GM15510 (cell line): ENCODE results near the gene YARS1.

Experiments
- POLR2A ChIP-seq: IDR thresholded peaks from 3 replicates; pipeline ENCODE4 v1.6.1; 2011; ENCODE audit warnings: borderline replicate concordance; ENCODE audit not compliant: insufficient read length; ENCODE audit errors: extremely low read depth

The YARS1 gene

DNA sequence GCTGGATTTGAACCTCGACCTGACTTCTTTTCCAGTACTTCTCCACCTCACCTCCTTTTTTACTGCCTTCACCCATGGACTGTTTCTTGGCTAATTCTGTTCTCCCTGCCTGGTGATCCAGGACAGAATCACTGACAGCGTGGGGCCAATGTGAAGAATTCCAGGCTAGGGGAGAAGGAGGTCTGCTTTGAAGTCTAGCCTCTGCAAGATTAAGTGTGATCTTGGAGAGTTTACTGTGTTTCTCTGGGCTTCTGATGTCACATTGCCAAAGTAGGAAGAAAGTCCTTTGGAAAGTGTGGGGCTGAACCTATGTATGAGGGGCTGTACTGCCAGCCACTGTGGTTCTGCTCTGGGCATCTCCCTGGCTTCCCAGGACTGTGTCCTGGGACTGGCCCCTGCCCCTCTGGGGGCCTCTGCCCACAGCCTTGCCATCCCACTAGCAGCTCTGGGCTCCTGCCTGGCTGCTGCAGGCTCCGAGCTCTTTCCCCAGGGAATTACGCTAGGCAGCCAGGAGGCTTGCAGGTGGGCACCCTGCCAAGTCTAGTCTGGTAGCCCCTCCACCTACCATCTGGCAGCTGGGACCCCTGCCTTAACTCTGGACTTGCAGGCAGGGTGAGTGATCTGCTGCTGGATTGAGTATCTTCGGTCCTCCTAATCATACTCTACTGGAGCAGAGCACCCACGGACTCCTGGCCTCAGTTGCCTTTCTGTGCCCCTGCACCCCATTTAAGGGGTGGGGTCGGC, 52.2 kb downstream of the YARS1 start:
- no peak for TF ChIP-seq POLR2A

DNA sequence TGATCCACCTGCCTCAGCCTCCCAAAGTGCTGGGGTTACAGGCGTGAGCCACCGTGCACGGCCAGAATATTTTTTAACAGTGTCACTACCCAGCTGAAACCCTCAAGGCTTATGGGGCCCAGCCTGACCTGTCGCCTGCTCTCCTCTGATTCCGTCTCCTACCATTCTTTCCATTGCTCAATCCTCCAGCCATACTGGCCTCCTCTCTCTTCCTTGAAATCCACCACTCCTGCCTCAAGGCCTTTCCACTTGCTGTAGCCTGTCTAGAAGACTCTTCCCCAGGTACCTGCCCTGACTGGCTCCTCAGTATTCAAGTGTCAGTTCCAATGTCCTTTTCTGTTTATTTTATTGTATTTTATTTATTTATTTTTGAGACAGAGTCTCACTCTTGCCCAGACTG, 53.9 kb downstream of the YARS1 start:
- TF ChIP-seq POLR2A: no peak

DNA sequence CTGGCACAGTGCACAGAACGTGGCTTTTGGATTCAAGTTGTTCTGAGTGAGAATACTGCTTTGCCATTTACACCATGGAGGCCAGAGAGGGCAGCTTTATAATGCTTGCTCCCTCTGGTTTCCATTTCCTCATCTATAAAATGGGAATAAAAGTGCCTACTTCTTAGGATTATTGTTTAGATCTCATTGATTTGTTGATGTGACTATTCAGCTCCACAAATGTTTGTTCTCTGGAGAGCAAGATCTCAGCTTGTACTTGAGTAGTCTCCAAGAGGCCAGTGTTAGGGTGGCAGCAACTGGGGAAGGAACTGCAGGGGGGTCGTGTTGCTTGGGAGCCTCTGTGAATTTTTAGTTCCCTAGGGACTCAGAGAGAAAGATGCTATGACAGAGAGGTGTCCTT, 55.2 kb downstream of the YARS1 start:
- no peak for TF ChIP-seq POLR2A

DNA sequence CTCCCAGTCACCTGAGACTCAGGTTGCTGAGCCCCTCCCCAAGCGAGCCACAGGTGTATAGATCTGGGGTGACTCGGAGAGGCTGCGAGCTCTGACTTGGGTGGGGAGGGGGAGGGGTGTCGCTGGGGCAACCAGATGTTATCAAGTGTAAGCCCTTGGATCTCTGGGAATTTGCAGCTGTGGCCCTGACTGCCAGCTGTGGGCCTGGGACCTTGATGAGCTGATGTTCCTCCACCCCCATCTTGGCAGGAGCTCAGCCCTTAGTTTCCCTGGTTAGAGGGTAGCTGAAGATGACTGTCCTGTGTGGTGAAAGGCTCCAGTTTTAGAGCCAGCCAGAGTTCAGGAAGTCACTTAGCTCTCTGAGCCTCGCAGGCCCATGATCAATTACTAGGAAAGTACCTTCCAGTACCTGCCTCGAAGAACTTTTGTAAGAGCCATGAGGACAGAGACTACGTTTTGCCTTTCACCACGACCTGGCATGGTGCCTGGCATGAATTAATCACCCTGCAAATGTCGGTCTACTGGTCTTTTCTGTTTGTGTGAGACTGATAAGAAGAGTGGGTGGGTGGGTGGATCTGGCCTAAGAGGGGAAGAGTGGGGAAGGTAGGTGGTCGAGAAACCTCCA, 55.8 kb downstream of the YARS1 start:
- no peak for TF ChIP-seq POLR2A

DNA sequence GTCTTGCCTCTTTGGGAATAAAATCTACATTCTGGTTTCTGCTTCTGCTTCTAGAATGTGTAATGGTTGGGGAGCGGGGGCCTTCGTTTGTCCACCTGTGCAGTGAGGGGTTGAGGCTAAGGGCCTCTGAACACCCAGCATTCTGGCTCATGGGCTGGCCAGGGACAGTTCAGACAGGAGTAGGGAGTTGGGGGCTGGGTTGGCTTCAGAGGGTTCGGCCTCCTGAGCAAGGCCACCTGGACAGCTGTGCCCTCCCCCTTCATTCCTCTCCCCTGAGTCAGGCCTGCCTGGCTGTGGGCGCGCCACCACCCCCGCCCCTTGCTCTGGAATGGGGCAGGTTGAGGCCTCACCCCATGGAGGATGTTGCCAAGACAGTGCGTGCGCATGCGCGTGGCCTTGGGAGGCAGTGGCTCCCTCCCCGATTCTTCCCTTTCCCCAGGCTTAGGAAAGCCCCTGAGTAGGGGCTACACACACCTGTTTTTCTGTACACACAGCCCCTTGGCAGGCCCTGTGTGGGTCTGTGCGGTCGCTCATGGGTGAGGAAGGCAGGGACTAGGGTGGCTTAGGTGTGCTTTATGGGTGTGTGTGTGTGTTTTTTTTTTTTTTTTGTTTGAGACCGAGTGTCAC, 57.0 kb downstream of the YARS1 start:
- TF ChIP-seq POLR2A: no peak

DNA sequence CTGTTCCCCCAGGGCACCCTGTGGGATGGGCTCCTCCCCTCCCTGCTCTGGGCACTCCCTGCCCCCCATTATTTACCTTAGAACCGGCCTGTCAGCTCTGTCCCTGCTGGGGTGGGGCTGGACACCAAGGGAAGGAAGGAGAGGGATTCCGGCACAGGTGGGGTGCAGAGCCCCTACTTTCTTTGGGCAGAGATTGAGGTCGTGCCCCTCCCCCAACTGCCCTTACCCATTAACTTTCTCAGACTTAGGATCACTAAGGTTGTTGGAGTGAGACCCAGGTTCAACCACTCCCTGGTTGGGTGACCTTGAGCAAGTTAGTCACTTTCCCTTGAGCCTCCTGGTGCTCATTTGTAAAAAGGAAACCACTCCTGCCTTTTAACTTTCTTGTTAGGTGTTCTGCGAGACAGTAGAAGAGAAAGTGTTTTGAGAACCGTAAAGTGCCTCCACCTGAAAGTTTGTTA, 57.6 kb downstream of the YARS1 start:
- TF ChIP-seq POLR2A: no peak

DNA sequence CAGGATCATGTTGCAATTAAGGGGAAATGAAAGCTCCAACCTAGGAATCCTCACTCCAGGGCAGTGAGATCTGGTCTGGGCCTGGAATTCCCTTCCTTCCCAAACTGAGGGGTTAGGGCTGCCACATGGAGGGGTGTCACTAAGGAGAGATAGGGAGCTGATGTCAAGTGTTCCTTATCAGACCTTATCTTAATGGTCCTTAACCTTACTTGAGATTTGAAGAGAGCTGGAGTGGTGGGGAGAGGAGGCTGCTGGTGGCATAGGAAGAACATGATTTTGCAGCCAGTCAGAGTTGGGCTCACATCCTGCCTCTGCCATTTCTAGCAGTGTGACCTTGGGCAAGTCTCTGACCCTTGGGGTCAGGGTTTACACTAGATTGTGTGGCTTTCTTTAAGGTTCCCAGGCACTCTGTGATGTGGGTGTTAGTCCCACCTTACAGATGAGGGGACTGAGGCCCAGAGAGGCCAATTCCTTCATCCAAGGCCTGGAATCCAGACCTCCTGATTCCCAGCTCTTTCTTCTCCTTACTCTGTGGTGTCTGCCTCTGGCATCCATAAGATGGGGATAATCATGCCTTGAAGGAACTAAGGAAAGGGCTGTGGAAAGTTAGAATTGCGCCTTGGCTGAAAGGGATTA, 58.2 kb downstream of the YARS1 start:
- no peak for TF ChIP-seq POLR2A

DNA sequence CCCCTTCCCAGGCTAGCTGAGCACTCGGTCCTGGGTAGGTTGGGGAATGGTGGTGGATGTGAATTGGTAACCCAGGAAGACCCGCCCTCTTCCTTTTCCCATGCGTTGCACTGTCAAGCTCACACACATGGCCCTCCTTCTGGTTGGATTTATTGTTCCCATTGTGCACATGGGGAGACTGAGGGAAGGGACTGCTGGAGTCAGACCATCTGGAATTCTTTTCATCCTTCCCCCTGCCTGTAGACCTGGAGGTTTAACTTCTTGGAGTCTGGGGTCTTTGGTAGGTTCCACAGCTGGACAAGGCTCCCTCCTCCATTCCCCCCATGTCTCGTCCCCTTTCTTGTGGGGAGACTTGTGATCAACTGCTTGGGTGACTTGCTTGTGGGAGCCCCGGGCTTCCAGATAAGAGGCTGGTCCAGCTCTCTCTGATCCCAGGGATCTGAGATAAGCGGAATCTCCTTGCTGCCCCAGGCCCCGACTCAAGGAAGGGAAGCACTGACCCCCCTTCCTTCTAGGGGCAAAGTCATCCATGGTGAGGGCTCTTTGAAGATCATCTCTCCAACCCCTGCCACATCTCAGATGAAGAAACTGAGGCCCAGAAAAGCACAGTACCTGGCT, 58.9 kb downstream of the YARS1 start:
- no peak for TF ChIP-seq POLR2A

DNA sequence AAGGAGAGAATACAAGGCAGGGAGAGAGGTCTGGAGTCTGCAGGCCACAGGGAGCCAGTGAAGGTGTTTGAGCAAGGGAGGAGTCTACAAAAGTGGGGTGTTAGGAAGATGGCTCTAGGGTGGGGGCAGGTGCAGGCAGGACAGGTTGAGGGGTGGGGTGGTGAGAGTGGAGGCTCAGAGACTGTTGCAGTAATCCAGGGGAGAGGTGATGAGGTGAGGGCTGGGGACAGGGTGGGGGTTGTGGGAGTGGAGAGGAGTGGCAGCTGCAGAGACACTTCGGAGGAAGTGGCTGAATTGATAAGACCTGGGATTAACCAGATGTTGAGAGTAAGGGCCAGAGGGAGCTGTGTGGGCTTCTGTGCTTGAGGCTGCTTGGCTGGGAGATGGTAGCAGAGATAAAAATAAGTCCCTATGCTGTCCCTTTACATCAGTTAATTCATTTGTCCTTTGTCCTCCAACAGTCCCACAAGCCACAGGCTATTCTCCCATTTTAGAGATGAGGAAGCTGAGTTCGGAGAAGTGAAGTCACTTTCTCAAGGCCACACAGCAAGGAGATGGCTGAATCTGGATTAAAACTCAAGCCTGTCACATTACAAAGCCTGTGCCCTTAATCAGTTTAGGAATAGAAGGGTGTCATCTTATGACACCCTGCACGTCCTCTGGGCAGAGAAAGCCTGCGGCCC, 59.8 kb downstream of the YARS1 start:
- no peak for TF ChIP-seq POLR2A

DNA sequence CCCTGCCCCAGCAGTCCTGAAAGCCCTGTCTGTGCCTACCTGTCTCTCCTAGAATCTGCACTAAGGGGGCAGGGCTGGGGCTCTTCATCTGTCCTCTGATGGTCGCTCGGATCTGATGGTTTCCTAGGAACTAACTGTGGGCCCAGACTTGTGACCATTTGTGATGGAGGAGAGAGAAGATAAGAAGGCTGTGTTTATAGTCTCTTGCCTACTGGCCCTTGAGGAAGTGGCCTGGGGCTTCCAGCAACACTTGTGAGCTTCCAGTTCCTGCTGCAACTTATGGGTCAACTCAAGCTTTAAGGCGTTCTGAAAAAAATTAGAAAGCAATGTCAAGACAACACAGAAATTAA, 61.4 kb downstream of the YARS1 start:
- no peak for TF ChIP-seq POLR2A

DNA sequence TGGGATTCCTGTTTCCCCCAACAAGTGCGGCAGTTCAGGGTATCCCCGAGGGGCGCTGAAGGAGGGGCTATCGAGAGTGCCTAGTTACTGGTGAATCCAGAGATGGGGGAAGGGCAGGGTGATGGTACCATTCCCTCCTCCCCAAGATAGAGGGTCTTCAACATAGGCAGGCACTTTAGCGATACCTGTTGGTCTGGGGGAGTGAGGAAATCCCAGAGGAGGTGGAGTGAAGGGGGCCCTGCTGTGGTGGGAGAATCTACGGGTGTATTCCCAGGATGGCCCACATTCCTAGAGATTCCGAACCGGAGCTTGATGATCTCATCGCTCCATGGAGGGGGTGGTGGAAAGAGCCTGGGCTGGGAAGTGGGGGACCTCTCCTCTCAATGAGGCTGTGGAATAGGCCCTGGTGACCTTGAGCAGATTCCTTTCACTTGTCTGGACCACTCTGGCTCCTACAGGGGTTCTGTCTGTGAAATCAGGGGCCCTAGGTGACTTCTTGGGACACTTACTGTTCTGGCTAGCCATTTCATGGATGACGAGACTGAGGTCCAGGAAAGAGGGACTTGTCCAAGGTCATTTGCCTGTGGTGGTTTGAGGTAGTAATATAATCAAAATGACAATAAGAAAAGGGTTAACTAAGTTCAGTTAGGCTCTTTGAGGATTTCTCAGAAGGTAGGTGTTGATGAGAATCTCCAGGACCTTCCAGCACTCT, 61.9 kb downstream of the YARS1 start:
- no peak for TF ChIP-seq POLR2A

DNA sequence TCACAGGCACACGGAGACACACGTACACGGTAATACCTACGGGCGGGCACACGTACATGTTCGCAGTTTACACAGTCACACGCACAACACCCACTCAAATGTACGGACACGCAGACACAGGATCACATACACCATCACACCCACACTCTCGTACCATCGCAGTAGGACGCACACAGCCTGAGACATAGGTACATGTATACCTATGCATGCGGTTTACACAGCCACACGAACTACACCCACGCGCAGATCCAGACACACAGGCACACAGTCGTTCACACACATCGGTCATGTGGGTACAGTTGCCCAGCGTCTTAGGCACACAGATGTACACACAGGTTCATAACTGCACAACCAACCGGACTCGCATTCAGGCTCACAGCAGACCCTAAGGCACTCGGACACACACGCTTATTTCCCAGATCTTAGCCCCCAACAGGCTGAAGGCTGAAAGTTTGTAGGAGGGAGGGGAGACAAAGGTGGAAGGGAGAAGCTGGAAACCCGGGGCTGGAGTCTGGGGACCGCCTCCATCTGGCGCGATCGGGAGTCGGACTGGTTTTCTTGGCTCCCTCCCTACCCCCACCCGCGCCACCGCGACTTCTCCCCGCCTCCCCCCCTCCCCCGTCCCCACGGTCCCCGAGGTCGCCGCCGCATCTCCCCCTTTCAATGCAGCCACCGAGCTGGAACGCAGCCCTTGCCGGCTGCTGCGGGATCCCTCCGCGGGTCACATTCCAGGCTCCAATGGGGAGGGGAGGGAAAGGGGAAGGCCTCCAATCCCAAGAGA, 62.7 kb downstream of the YARS1 start:
- TF ChIP-seq POLR2A: no peak
